HepG2 (cell line): ENCODE data around the gene GATA5. TPM values are rescaled to one million over a fixed set of nuclear protein-coding genes. Genes with fewer than 3 reads are reported as not detected.

ENCODE experiments used
- ATAC-seq: fragments of 200-7000 bp; cut with Tn5 transposase; 3 replicates; pipeline ENCODE4 v1.9.1; 2020; ENCODE audit warnings: mild to moderate bottlenecking, moderate library complexity
- BruUV-seq: library from RNA; stranded (reverse); fragments of 400-500 nt; replicated peaks from 2 replicates; lab custom pipeline; 2021; lab: Mats Ljungman, UMichigan
- CTCF ChIA-PET: fragments of 300-600 bp; formaldehyde crosslinking; extraction: SDS; loops from one replicate; lab custom pipeline; 2021; ENCODE audit warnings: low total read pairs, inconsistent platforms, low intra/inter-chr PET ratio; lab: Yijun Ruan, JAX
- POLR2A ChIA-PET: fragments of 350-600 bp; sonication (Branson Sonifier 250); formaldehyde crosslinking; loops from one replicate; lab custom pipeline; 2020; ENCODE audit warnings: antibody characterized with exemption, inconsistent platforms; lab: Yijun Ruan, JAX
- DNase-seq: peaks from one replicate; pipeline ENCODE4 v3.0.0-alpha.2; 2015; ENCODE audit warnings: low spot score
- FAIRE-seq: peaks from 3 replicates; lab custom pipeline; 2011; peaks lifted over from hg19 to GRCh38; lab: Jason Lieb, UNC
- H2AFZ ChIP-seq: one replicate; pipeline ENCODE4 v1.6.1; 2011; ENCODE audit warnings: low read length, inconsistent platforms
- H3K27ac ChIP-seq: fragments of 300-600 bp; 3 replicates; pipeline ENCODE4 v1.8.0; 2011; ENCODE audit warnings: mixed run types, mild to moderate bottlenecking, mixed read lengths, low read length, inconsistent platforms; ENCODE audit not compliant: insufficient read depth; ENCODE audit errors: extremely low read length
- H3K27me3 ChIP-seq, 2 experiments: fragments of 200-600 bp in 1 of 2; 2 replicates in 1 of 2; 3 replicates in 1 of 2; pipeline versions ENCODE4 v1.6.0 to v1.8.0; 2011; ENCODE audit warnings: low read length in 2 of 2, mild to moderate bottlenecking in 2 of 2, moderate library complexity in 2 of 2, inconsistent platforms in 1 of 2; ENCODE audit not compliant: insufficient read depth in 2 of 2, control insufficient read depth in 1 of 2
- H3K36me3 ChIP-seq, 2 experiments: fragments of 200-600 bp in 1 of 2; replicated peaks in 1 of 2; 2 replicates in 1 of 2; 3 replicates in 1 of 2; pipeline versions ENCODE4 v1.5.1 to v1.8.0; 2011; ENCODE audit warnings: low read length in 2 of 2, inconsistent platforms in 1 of 2; ENCODE audit not compliant: insufficient read depth in 2 of 2, control insufficient read depth in 1 of 2
- H3K4me1 ChIP-seq: 2 replicates; pipeline ENCODE4 v1.5.1; 2012; ENCODE audit warnings: low read length, inconsistent platforms; ENCODE audit not compliant: insufficient read depth
- H3K4me2 ChIP-seq: 2 replicates; pipeline ENCODE4 v1.6.0; 2011; ENCODE audit warnings: low read depth, low read length, inconsistent platforms
- H3K4me3 ChIP-seq, 3 experiments: fragments of 200-600 bp in 1 of 3; sonication (generic), shearing (Covaris generic) in 1 of 3; replicated peaks in 1 of 3; 2 replicates each; pipeline ENCODE4 v1.5.1; 2011 to 2016; ENCODE audit warnings: low read length in 3 of 3, inconsistent platforms in 2 of 3, low read depth in 2 of 3, mild to moderate bottlenecking in 2 of 3, control low read depth in 1 of 3, mixed read lengths in 1 of 3; ENCODE audit not compliant: insufficient read depth in 1 of 3
- H3K79me2 ChIP-seq: one replicate; pipeline ENCODE4 v1.6.1; 2011; ENCODE audit warnings: low read length, inconsistent platforms; ENCODE audit not compliant: insufficient read depth
- H3K9ac ChIP-seq: 2 replicates; pipeline ENCODE4 v1.6.0; 2011; ENCODE audit warnings: mild to moderate bottlenecking, low read depth, low read length, inconsistent platforms; ENCODE audit not compliant: insufficient read depth
- H3K9me3 ChIP-seq: 2 replicates; pipeline ENCODE4 v1.5.1; 2012; ENCODE audit warnings: mild to moderate bottlenecking, low read length
- H4K20me1 ChIP-seq: 2 replicates; pipeline ENCODE4 v1.6.0; 2011; ENCODE audit warnings: inconsistent platforms, mild to moderate bottlenecking, low read length, moderate library complexity; ENCODE audit not compliant: insufficient read depth
- CHD4 ChIP-seq: fragments of 200-600 bp; sonication (generic); IDR thresholded peaks from 2 replicates; pipeline ENCODE4 v1.7.0; 2017; ENCODE audit warnings: mild to moderate bottlenecking, low read length, borderline replicate concordance
- E2F2 ChIP-seq: sonication (generic); formaldehyde crosslinking; IDR thresholded peaks from 2 replicates; pipeline ENCODE4 v1.4.0; 2020; ENCODE audit warnings: missing genetic modification reagents, borderline replicate concordance
- FOXC1 ChIP-seq: sonication (generic); formaldehyde crosslinking; IDR thresholded peaks from 2 replicates; pipeline ENCODE4 v1.8.0; 2022; ENCODE audit warnings: mild to moderate bottlenecking, missing genetic modification reagents, borderline replicate concordance
- MAF1 ChIP-seq: sonication (generic); formaldehyde crosslinking; IDR thresholded peaks from 2 replicates; pipeline ENCODE4 v1.5.0; 2020; ENCODE audit warnings: missing genetic modification reagents, borderline replicate concordance
- MLX ChIP-seq: IDR thresholded peaks from 2 replicates; pipeline ENCODE4 v1.6.1; 2016
- NFATC3 ChIP-seq: sonication (generic); formaldehyde crosslinking; IDR thresholded peaks from 2 replicates; pipeline ENCODE4 v1.5.1; 2020; ENCODE audit warnings: mild to moderate bottlenecking, missing genetic modification reagents
- PCBP1 ChIP-seq: fragments of 200-400 bp; formaldehyde crosslinking; IDR thresholded peaks from 2 replicates; pipeline ENCODE4 v1.6.1; 2017; ENCODE audit warnings: mild to moderate bottlenecking, low read depth, low read length, borderline replicate concordance
- RAD21 ChIP-seq: fragments of 450-650 bp; formaldehyde crosslinking; IDR thresholded peaks from 2 replicates; pipeline ENCODE4 v1.5.0; 2020; ENCODE audit warnings: mild to moderate bottlenecking
- SRF ChIP-seq: IDR thresholded peaks from 2 replicates; pipeline ENCODE4 v1.6.1; 2011; ENCODE audit warnings: mild to moderate bottlenecking, low read depth, low read length, moderate library complexity
- ZNF329 ChIP-seq: sonication (generic); formaldehyde crosslinking; IDR thresholded peaks from 2 replicates; pipeline ENCODE4 v1.9.0; 2021; ENCODE audit warnings: low read depth, mild to moderate bottlenecking, missing genetic modification reagents
- ZNF550 ChIP-seq: sonication (generic); formaldehyde crosslinking; IDR thresholded peaks from 2 replicates; pipeline ENCODE4 v1.4.0; 2020; ENCODE audit warnings: mild to moderate bottlenecking, missing genetic modification reagents, borderline replicate concordance
- ZNF619 ChIP-seq: sonication (generic); formaldehyde crosslinking; IDR thresholded peaks from 2 replicates; pipeline ENCODE4 v1.4.0; 2020; ENCODE audit warnings: mild to moderate bottlenecking, missing genetic modification reagents
- ZNF792 ChIP-seq: IDR thresholded peaks from 2 replicates; pipeline ENCODE4 v1.6.1; 2016
- ZNF850 ChIP-seq: sonication (generic); formaldehyde crosslinking; conservative IDR thresholded peaks from 2 replicates; pipeline ENCODE4 v1.9.0; 2021; ENCODE audit warnings: mild to moderate bottlenecking, missing genetic modification reagents
- WGBS: methylation state at CpG from one replicate; pipeline ENCODE4 v1.1.6; 2017; ENCODE audit warnings: low lambda C conversion rate; 5-methylcytosine and 5-hydroxymethylcytosine counted together
- in situ Hi-C: cut with HindIII; loops from 2 replicates; pipeline ENCODE4 v1.10.0; 2017; ENCODE audit warnings: low pct_unique_long_range_greater_than_20kb; ENCODE audit not compliant: extremely low pct_ligation_motif_present
- intact Hi-C: fragments of 100-400 bp; cut with micrococcal nuclease; formaldehyde crosslinking; loops from one replicate; pipeline ENCODE4 v1.10.0; 2022; ENCODE audit not compliant: unreplicated experiment
- polyA plus RNA-seq, 8 experiments: library from polyadenylated mRNA; depleted of rRNA in 3 of 8; stranded (reverse) in 7 of 8; unstranded in 1 of 8; fragments of >200 nt; fragmentation: Illumina TruSeq in 4 of 8; extraction: Trizol in 4 of 8; gene quantifications; 2 replicates each; pipeline versions ENCODE4 v1.2.1 to v1.2.3, GENCODE V29; 2011 to 2016; ENCODE audit warnings: low read depth in 4 of 8, missing spikeins in 1 of 8, mixed read lengths in 1 of 8; ENCODE audit not compliant: insufficient read depth in 1 of 8
- total RNA-seq, 5 experiments: library from RNA; depleted of rRNA; stranded (reverse); fragments of >200 nt; fragmentation: Illumina TruSeq; extraction: Trizol; gene quantifications; 2 replicates each; pipeline ENCODE4 v1.2.3, GENCODE V29; 2016; ENCODE audit warnings: low read depth in 1 of 5

Gene GATA5
- total and polyA plus RNA-seq, 2 of the 13 experiments (the other 11 are each of a cell fraction or from before 2014, with no cell fraction given), result 0.12 to 0.20 TPM

GRCh38 chr20:62425281-62426058, 50.3 kb downstream of the GATA5 start:
- no peaks in the 10 kb centered on the region for H3K36me3 ChIP-seq
- H4K20me1 ChIP-seq, result peaks cover 4% of the 10 kb centered on the region; the same call in 1 of the 2 replicates
- no peak overlapping the region for H3K9ac ChIP-seq
- WGBS, result 43% methylated on average over 19 of the region's 21 CpGs
- FAIRE-seq, result no peak
- TF ChIP-seq ZNF550 (CRISPR knock-in tag), result no peak
- TF ChIP-seq CHD4, result no peak
- TF ChIP-seq ZNF619 (CRISPR knock-in tag), result no peak
- no peak for TF ChIP-seq FOXC1
- TF ChIP-seq ZNF850 (CRISPR knock-in tag), result no peak
- TF ChIP-seq MAF1 (CRISPR knock-in tag), result no peak
- TF ChIP-seq SRF, result no peak
- TF ChIP-seq RAD21 (CRISPR knock-in tag), result no peak
- no peak for TF ChIP-seq E2F2 (CRISPR knock-in tag)
- TF ChIP-seq ZNF792, result no peak
- TF ChIP-seq NFATC3 (CRISPR knock-in tag), result no peak
- no peak for TF ChIP-seq ZNF329 (CRISPR knock-in tag)
- no peak for TF ChIP-seq PCBP1
- no peak for TF ChIP-seq MLX (CRISPR knock-in tag)
- H2AFZ ChIP-seq, result no peak overlapping the region
- no peak for ATAC-seq
- no peak overlapping the region for H3K4me2 ChIP-seq
- no peaks in the 10 kb centered on the region for H3K79me2 ChIP-seq
- BruUV-seq, result no TSS peak
- intact Hi-C loops, result no loop called here
- no peaks in the 10 kb centered on the region for H3K9me3 ChIP-seq
- ChIA-PET POLR2A (interaction anchor here (1.0 kb wide), 2 partner anchors 13 to 15 kb away, joined by 3 read pairs; no protein-coding TSS in a partner anchor), CTCF (no interaction called here)
- in situ Hi-C loops, result no loop called here
- no peak overlapping the region for H3K27ac ChIP-seq
- H3K4me1 ChIP-seq, result peaks cover 35% of the 10 kb centered on the region
- no peak overlapping the region for H3K4me3 ChIP-seq
- H3K27me3 ChIP-seq, result peaks cover 25 to 79% of the 10 kb centered on the region in 2 experiments
- no peak for DNase-seq
